Erythroblast (primary cell): ENCODE measurements around the gene ZMYM2.
A peak's percentile ranks its signal among the peaks of the same experiment; 100 is the strongest.

ENCODE experiments used
- DNase-seq, 2 experiments: peaks; one replicate each; lab custom pipeline; 2025; lab: John Stamatoyannopoulos, UW
- GATA1 ChIP-seq: IDR thresholded peaks from 2 replicates; pipeline ENCODE4 v1.6.1; 2011; ENCODE audit warnings: low read depth, mild to moderate bottlenecking, control low read depth, low read length, moderate library complexity
- POLR2A ChIP-seq: IDR thresholded peaks from 2 replicates; pipeline ENCODE4 v1.6.1; 2011; ENCODE audit warnings: mild to moderate bottlenecking, low read length

The ZMYM2 gene

DNA sequence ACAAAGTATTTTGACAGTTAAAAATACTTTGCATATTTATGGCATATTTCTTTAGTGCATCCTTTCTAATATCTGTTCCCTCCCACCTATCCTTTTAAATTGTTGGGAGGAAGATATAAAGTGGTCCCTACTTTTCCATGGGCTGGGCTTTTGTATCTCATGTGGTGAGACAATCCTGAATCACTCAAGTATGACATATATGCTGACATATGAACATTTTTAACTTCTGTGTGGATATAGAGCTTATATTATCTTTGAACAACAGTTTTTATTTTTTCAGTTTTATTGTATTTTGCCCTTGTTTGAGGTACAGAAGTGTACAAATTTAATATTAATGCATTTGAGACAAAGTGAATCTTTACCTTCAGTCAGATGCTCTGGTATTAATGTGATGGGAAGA, 3.4 kb downstream of the ZMYM2 start:
- no peak for DNase-seq
- no peak for TF ChIP-seq GATA1
- no peak for TF ChIP-seq POLR2A

DNA sequence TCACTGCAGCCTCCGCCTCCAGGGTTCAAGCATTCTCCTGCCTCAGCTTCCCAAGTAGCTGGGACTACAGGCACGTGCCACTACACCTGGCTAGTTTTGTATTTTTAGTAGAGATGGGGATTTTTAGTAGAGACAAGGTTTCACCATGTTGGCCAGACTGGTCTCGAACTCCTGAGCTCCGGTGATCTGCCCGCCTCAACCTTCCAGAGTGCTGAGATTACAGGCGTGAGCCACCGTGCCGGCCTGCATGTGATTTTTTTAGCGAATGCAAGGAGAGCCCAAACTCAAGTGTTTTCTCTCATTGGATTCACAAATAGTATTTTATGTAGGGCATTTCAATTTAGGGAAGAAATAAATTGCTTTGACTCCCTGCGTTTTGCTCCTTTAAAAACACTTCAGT, 4.4 kb downstream of the ZMYM2 start:
- DNase-seq: no peak
- TF ChIP-seq GATA1 (no peak), POLR2A (no peak)

DNA sequence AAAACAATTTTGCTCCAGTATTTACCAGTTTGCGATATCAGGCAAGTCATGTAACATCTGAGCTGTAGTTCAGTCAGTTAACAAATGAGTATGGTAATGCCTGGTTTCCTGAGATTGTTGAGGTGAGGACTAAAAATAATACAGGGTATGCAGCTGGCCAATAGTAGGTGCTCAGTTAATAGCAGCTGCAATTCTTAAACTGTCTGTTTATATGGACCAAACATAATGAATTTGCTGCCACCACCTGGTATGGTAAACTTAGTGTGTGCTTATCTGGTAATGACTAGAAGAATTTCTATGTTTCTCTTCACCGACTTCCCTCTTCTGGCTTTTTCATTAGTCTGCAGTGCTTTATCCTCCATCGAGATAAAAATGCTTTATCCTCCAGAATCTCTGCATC, 9.1 kb downstream of the ZMYM2 start:
- TF ChIP-seq GATA1 (no peak), POLR2A (no peak)
- peak; percentile 19 to 24 for DNase-seq

DNA sequence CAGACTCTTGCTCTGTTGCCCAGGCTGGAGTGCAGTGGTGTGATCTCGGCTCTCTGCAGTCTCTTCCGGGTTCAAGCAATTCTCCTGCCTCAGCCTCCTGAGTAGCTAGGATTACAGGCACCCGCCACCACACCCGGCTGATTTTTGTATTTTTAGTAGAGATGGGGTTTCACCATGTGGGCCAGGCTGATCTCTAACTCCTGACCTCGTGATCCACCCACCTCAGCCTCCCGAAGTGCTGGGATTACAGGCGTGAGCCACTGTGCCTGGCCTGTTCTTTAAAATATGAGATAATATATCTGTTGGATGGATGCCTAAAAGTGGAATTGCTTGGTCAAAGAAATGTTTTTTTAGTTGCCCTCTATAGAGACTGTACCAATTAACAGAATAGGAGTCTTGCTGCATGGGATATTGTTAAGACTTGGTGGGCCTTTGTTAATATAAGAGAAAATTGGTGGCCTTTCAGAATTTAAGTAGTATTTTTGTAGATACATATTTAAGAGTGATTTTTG, 16.0 kb downstream of the ZMYM2 start:
- peak; percentile 30 to 75 for DNase-seq

DNA sequence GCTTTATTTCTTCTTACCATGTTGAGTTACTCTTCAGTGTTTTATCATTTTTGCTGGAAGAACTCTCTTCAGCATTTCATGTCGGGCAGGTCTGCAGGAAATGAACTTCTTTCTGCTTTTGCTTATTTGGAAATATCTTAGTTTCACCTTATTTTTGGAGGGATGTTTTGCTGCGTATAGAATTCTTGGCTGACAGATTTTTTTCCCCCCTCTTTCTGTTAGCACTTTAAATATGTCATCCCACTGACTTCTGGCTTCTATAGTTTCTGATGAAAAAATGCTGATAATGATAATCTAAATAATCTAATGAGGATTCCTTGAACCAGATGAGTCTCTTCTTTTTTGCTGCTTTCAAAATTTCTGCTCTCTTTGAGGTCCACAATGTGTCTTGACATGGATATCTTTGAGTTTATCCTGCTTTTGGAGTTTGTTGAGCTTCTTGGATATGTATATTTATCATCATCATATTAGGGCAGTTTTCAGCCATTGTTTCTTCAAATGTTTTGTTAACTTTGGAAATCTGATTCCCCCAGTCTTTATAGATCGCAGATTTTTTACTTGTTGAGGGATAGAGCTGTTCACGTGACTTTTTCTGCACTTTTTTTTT, 20.4 kb downstream of the ZMYM2 start:
- no peak for TF ChIP-seq GATA1
- no peak for TF ChIP-seq POLR2A
- no peak for DNase-seq

DNA sequence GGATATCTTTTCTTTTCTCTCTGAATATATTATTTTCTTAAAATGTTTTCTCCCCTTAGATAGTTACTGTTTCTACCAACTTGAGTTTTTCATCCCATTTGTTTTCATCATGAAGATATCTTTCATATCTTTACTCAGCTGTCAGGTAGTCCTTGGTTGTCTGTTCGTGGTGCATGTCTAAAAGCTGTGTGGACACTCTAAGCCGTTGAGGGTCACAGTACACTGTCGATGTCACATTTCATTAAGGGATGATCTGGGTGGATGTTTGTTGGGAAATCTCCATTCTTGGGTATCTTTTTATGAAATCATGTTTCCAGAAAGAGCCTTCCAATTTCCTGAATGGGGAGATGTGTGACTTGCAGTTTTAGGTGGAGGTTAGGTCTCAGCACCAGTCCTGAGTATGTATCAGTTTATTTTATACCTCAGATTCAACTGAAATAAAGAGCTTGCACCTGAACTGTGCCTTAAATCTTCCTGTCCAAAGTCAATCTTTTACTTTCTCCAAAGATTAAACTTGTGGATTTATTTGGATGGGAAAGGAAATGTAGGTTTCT, 23.2 kb downstream of the ZMYM2 start:
- no peak for DNase-seq
- TF ChIP-seq GATA1 (no peak), POLR2A (no peak)

DNA sequence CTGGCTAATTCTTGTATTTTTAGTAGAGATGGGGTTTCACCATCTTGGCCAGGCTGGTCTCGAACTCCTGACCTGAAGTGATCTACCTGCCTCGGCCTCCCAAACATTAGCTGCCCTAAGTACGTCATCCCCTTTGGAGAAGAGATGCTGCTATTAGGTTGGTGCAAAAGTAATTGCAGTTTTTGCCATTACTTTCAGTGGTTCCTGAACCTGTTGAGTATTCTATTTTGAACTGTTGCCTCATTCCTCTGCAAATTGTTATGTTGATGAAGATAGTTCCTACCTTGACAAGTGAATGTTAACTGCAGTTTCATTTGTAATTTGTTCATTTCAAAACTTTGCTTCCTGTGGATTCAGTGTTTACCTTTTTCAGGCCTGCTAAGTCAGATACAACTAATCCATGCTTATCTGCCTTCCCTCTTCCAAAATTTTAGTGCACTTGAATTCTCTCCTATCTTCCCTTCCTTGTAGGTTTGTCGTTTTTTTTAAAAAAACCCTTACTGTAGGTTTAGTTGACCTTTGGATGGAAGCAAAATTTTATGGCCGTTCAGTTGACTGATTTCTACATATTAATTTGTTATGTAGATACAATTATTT, 24.0 kb downstream of the ZMYM2 start:
- TF ChIP-seq GATA1 (no peak), POLR2A (no peak)
- DNase-seq: no peak

DNA sequence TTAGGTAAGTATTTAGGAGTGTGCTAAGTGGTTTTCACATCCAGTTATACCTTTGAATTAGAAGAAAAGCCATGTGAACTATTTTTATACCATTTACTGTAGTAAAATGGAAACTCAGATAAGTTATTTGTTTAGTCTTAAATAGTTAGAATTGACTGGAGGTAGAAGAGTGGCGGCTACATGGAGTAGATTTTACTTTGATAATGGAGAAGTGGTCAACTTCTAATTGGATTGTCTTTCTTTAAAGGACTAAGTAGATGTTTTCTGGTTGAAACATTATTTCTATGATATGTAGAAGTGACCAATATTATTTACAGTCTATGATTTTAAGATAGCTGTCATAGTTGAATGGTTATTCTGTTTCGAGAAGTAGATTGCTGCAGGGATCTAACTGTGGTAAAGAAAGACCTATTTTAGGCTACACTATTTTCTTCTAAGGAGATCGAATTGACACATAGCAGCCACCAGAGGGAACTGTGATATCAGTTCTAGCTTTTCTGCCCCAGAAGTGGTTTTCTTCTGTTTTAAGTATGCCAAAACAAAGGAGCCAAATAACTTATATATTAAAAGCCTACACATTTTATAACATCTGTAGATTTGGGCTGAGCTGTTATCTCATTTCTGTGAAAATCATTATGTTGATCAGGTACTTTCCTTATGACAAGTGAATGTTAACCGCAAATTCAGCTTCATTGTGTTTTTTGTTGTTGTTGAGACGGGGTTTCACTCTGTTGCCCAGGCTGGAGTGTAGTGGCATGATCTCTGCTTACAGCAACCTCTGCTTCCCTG, 26.1 kb downstream of the ZMYM2 start:
- peak; percentile 34 to 48 for DNase-seq
- TF ChIP-seq GATA1 (no peak), POLR2A (no peak)

DNA sequence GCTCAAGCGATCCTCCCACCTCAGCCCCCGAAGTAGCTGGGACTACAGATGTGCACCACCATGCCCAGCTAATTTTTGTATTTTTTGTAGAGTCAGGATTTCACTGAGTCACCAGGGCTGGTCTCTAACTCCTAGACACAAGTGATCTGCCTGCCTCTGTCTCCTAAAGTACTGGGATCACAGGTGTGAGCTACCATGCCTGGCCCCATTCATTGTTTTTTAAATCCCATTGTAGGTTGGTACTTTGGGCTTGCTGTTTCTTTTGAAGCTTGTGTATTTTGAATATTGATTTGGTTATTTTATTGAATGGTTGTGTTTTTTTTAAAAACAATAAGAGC, 26.7 kb downstream of the ZMYM2 start:
- DNase-seq: no peak
- no peak for TF ChIP-seq POLR2A
- no peak for TF ChIP-seq GATA1

DNA sequence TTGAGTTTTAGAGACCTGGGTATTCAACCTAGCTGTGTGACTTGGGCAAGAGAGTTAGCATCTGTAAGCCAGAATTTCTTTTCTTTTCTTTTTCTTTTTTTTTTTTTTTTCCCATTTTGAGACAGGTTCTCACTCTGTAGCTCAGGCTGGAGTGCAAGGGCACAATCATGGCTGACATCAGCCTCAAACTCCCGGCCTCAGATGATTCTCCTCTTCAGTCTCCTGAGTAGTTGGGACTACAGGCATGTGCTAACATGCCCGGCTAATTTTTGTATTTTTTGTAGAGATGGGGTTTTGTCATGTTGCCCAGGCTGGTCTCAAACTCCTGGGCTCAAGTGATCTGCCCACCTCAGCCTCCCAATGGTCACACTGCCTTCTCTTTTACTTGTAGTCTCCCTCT, 33.0 kb downstream of the ZMYM2 start:
- TF ChIP-seq GATA1 (no peak), POLR2A (no peak)
- DNase-seq: no peak

DNA sequence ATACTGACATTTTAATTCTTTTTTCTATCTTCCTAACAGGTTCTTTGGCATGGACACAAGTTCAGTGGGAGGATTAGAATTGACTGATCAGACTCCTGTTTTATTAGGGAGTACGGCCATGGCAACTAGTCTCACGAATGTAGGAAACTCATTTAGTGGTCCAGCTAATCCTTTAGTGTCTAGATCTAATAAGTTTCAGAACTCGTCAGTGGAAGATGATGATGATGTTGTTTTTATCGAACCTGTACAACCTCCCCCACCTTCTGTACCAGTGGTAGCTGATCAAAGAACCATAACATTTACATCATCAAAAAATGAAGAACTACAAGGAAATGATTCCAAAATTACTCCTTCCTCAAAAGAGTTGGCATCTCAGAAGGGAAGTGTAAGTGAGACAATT, 34.5 kb downstream of the ZMYM2 start:
- DNase-seq: no peak
- TF ChIP-seq POLR2A (no peak), GATA1 (no peak)

DNA sequence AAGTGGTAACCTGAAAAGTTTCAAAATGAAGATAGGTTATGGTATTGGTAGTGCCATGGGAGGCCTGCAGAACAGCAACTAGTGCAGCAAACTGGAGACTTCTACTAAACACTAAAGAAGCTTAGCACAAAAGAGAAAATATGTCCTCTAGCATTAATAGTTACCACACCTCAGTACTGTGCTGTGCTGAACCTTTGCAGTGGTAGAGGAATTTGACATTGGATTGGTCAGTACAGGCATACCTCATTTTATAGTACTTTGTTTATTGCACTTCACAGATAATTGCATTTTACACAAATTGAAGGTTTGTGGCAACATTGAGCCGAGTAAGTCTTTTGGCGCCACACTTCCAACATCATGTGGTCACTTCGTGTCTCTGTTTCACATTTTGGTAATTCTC, 40.4 kb downstream of the ZMYM2 start:
- no peak for DNase-seq
- TF ChIP-seq POLR2A: no peak

DNA sequence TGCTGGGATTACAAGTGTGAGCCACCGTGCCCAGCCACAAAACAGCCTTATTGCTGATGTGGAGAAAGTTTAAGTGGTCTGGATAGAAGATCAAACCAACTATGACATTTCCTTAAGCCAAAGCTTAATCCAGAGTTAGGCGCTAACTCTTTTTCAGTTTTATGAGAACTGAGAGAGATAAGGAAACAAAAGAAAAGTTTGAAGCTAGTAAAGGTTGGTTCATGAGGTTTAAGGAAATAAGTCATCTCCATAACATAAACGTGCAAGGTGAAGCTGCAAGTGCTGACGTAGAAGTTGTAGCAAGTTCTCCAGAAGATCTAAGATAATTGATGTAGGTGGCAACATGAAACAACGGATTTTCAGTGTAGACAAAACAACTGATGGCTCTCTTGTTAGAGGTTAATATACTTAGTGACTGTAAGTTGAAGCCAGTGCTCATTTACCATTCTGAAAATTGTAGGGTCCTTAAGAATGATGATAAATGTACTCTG, 41.6 kb downstream of the ZMYM2 start:
- no peak for TF ChIP-seq POLR2A
- no peak for DNase-seq

DNA sequence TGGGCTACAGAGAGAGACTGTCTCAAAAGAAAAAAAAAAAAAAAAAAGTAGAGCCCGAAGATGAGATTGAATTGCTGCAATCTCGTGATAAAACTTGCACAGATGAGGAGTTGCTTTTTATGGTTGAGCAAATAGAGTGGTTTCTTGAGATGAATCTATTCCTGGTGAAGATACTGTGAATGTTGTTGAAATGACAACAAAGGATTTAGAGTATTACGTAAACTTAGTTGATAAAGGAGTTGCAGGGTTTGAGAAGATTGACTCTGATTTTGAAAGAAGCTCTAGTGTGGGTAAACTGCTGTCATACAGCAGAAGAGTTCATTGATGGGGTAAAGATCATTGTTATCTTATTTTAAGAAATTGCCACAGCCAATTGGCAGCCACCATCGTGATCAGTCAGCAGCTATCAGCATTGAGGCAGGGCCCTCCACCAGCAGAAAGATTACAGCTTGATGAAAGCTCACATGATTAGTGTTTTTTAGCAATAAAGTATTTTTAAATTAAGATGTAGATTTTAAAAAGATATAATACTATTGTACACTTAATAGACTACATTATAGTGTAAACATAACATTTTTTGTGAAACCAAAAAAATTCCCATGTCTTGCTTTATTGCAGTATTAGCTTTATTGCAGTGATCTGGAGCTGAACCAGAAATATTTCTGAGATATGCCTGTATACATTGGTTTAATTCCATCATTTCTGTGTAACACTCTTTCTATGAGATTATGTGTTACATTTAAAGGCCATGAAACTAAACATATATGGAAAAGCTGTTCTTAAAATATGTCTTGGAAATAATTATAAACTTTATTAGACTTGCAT, 43.1 kb downstream of the ZMYM2 start:
- peak; percentile 23 to 63 for DNase-seq
- TF ChIP-seq POLR2A (no peak), GATA1 (no peak)

DNA sequence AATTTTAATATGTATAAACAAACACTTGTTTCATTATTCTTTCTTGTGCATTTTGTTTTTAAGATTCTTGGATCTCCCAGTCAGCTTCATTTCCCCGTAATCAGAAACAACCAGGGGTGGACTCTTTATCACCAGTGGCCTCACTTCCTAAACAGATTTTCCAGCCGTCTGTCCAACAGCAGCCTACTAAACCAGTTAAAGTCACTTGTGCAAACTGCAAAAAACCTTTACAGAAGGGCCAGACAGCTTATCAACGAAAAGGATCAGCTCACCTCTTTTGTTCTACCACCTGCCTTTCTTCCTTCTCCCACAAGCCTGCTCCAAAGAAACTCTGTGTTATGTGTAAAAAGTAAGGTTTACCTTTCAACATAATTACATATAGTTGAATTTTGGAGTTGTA, 44.3 kb downstream of the ZMYM2 start:
- TF ChIP-seq POLR2A (no peak), GATA1 (no peak)
- peak in 1 of 2 experiments; percentile 36 for DNase-seq
